ENCODE results near the gene TIMM22.

TIMM22 gene

DNA sequence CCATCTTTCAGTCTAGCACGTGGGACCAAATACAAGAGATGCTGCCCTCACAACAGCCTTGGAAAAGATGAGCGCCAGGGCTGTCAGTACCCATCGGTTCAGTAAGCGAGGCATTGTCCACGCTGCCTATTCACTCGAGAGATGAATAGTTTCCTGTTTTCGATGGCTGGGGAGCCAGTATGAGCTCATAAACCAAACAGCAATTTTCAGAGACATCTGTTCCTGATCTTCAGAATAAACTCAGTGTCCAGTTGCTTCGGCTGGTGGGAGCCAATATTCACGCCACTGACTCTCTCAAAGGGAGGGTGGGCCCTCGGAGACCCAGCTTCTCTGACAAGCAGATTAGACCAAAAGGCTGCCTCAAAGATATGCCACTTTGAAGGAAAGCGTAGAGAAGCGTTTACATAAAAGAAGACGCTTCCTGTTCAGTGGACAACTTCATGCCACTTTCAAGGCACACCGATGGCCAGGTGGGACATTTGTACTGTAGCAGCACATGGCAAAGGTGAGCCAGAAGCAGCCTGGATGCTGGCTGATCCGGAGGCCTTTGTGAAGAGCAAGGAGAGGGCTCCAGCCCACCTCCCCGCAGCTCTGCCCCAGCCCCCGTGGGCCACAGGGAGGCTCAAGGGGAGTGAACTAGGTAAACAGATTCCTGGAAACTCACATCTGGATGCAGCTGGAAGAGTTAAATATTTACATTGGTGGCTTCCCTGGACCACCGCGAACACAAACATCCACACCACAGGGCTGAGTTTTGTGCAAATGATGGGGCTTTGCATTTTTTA lies 6.0 kb downstream of the TIMM22 start:
- DNase-seq: no peak

GRCh38 chr17:1003633-1003971 lies 6.7 kb downstream of the TIMM22 start:
- no peak for DNase-seq

GRCh38 chr17:1003972-1004768 lies 7.2 kb downstream of the TIMM22 start:
- DNase-seq: no peak

DNA sequence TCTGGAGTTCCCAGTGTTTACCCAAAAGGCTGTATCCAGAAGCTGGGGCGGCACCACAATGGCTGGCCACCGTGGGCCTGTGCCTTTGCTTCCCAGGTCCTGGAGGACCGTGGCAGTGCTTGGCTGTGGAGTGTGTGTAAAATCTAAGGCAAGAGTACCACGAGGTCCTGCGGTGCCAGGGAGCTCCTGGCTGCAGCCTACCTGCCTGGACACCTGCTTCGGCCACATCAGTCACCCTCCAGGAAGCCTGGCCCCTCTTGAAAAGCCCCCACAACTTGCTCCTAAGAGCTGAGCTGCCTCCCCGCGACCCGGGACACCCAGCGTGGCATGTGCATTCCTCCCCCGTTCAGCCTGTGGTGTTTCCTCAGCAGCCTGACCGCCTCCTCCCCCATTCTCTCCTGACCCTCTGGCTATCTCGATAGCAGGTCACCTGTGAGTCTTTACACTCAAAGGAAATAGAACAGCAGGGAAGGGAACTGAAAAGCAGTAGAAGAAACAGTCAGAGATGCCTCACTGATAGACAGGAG lies 7.9 kb downstream of the TIMM22 start:
- DNase-seq: no peak

DNA sequence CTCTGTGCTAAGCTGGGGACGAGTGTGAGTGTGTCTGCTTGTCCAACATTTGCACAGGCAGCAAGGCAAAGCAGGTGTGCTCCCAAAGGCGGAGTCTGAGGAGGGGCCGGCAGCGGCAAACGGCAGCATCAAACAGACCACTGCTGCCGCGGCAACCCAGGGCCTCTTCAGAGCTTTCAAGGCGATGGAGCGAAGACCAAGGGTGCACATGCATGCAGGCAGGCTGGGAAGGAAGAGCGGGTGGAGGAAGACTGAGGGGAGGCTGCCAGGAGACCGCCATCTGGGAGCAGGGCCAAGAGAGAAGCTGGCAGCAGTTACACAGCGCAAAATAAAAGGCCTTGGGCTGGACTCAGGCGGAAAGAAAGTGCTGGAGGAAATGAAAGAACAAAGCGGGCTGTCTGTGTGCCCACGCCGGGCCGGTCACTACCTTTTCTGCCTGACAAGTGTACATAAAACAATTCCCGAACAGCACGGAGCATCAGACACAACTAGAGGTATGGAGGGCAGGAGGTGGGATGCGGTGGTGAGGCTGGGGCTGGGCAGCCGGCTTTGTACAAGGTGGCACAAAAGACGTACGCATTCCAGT lies 8.5 kb downstream of the TIMM22 start:
- no peak for DNase-seq

GRCh38 chr17:1006054-1006453 lies 9.1 kb downstream of the TIMM22 start:
- DNase-seq: no peak

GRCh38 chr17:1007310-1008007 lies 10.5 kb downstream of the TIMM22 start:
- no peak for DNase-seq

GRCh38 chr17:1008008-1008761 lies 11.3 kb downstream of the TIMM22 start:
- no peak for DNase-seq

DNA sequence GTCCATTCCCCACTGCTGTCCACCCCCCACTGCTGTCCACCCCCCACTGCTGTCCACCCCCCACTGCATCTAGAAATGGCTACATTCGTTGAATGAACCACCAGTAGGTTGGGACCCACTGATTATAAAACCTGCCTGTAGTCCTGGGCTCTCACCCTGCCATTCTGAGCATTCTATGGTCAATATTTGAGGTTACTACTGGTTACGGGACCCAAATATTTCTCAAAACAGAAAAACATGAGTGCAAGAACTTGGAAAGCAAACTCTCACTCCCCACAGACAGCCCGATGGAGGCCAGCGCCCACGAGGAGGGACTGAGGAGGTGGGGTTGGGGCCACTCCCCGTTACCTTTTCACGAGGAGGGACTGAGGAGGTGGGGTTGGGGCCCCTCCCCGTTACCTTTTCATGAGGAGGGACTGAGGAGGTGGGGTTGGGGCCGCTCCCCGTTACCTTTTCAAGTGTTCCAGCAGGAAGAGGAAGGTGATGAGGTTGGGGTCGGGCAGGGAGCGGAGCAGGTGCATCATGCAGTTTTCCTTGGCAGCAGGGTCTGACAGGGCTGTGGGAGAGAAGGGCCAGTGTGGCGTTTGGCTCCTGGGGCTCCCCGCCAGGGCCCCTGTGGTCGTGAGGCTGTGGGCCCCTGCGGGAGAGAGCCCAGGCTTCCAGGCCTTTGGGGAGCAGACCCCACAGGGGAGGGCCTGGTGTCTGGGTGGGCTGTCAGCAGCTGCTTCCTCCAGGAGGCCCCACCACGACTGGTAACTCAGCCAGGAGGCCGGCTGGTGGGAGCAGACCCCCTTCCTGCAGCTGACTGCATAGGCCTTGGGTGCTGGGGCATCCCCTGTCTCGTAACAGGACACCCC lies 12.5 kb downstream of the TIMM22 start:
- DNase-seq: no peak

DNA sequence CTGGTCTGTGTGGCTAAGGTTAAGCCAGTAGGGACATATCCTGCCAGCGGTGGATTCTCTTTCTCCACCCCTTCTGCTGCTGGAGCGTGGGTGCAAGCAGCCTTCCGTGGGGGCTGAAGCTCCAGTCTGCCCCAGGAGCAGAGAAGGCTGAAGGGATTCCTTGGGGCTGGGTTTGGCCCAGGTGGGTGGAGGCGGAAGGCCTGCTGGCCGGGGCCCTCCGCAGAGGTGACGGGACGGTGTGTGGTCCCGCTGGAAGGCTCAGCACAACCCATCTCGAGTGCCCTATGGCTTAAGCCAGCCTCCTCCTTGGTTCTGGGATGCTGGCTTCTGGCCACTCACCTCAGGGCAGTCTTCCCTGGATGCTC lies 13.1 kb downstream of the TIMM22 start:
- DNase-seq: no peak

GRCh38 chr17:1010586-1010985 lies 13.7 kb downstream of the TIMM22 start:
- DNase-seq: no peak

- no peak for DNase-seq
These were observed 14.2 kb downstream of the TIMM22 start for GRCh38 chr17:1011138-1011537.

DNA sequence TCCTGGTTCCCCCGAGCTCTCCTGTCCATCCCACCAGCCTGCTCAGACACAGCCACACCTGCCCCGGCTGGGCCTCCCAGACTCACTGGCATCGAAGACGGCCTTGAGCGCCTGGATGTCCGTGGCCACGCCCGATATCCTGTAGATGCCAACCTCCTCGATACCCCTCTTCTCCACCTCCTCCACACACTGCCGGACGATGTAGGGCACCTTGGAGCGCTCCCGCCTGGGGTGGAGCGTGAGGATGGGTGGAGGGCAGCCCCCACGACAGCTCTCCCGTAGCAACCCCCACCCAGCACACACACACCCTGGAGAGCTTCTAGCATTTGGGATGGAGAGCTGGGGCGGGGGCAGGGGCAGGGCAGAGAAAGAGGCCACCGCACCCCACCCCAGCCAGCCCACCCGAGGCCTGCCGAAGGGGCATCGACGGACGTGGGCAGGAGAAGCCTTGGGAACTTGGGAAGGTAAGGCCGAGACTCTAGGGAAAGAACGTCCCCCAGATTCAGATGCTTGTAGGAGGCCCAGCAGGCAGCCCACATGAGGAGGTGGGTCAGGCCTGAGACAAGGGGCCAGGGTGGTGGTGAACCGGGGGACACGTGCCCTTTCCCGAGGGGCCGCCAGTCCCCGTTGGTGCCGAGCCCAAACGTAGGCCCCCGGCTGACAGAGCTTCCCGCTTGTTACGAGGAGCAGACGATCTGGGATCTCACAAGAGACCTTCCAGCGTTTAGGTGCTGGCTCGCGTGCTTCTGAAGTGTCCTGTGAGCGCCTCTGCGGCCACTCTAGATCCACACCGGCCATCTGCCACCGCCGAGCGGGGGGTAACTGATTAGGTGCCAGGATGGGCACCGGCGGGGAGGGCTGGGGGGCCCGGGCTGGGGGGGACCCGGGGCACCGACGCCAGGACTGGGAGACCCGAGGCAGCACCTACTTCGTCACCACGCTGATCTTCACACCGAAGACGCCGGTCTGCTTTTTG lies 15.1 kb downstream of the TIMM22 start:
- no peak for DNase-seq

- no peak for DNase-seq
These were observed 16.1 kb downstream of the TIMM22 start for GRCh38 chr17:1012823-1013728.

DNA sequence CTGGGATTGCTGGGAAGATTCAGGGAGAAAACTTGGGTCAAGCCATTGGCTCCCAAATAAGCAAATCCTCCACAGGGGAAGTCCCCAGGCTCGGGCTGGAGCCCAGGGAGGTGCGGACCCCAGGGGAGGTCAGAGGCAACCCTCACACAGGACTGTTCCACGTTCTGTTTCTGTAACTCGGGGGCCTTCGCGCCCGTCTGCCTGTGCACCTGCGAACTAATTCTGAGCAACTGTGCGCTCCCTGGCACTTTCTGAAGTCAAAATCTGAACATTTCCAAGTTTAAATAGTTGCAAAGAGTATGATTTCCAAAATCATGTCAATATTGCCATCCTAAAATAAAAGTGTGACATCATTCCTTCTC lies 16.8 kb downstream of the TIMM22 start:
- DNase-seq: no peak

DNA sequence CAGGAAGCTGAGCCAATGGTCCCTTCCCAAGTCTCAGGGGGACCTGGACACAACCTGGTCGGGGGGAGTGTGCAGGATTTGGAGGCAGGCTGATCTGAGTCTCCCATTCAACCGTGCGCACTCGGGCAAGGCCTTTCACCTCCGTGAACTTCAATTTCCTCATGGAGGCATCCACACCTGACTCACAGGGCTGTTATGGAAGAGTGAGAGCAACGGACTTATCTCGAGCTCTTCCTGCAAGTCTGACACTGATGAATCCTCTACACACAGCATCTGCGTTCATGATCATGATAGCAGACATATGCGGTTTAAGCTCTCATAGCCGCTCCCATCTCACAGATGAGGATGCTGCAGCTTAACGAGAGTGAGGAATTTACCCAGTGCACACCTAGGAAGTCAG lies 21.6 kb downstream of the TIMM22 start:
- DNase-seq: no peak

GRCh38 chr17:1019451-1019850 lies 22.5 kb downstream of the TIMM22 start:
- no peak for DNase-seq

GRCh38 chr17:1021147-1021546 lies 24.2 kb downstream of the TIMM22 start:
- DNase-seq: no peak
